ENCODE data around the gene CDC26. TPM values are rescaled to one million over a fixed set of nuclear protein-coding genes. Genes with fewer than 3 reads are reported as not detected.
"Not testable (repeated sequence)": the region's sequence is repeated elsewhere in the genome, so short reads cannot be mapped to it uniquely, and the experiment has no call there.

CDC26 gene
- total RNA-seq, 1 donor: 61.3 TPM

GRCh38 chr9:113257863-113258262, 17.5 kb downstream of the CDC26 start:
- no peak overlapping the region for H3K4me3 ChIP-seq (ENCODE audit: low read depth, low read length)
- no peak for DNase-seq (ENCODE audit: low read depth)
- TF ChIP-seq, protein P1, sequence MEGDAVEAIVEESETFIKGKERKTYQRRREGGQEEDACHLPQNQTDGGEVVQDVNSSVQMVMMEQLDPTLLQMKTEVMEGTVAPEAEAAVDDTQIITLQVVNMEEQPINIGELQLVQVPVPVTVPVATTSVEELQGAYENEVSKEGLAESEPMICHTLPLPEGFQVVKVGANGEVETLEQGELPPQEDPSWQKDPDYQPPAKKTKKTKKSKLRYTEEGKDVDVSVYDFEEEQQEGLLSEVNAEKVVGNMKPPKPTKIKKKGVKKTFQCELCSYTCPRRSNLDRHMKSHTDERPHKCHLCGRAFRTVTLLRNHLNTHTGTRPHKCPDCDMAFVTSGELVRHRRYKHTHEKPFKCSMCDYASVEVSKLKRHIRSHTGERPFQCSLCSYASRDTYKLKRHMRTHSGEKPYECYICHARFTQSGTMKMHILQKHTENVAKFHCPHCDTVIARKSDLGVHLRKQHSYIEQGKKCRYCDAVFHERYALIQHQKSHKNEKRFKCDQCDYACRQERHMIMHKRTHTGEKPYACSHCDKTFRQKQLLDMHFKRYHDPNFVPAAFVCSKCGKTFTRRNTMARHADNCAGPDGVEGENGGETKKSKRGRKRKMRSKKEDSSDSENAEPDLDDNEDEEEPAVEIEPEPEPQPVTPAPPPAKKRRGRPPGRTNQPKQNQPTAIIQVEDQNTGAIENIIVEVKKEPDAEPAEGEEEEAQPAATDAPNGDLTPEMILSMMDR (IDR thresholded peaks at IDR 0.05; ENCODE audit: insufficient read depth, low read depth, low read length): no peak

DNA sequence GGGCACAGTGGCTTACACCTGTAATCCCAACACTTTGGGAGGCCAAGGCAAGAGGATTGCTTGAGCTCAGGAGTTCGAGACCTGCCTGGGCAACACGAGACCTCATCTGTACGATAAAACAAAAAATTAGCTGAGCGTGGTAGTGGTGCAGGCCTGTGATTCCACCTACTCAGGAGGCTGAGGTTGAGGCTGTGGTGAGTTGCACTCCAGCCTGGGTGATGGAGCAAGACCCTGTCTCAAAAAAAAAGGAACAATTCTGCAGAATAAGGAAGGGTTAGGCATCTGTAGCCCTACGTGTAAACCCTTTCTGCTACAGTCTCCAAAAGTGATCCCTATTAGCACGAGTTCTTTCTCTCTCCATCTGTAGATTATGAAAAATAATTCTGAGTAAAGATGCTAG, 19.9 kb downstream of the CDC26 start:
- DNase-seq (ENCODE audit: low read depth): no peak
- no peak overlapping the region for H3K4me3 ChIP-seq (ENCODE audit: low read depth, low read length)
- TF ChIP-seq, protein P1 (IDR thresholded peaks at IDR 0.05; ENCODE audit: insufficient read depth, low read depth, low read length): no peak

- no peak overlapping the region for H3K4me3 ChIP-seq (ENCODE audit: low read depth, low read length)
- TF ChIP-seq, protein P1 (IDR thresholded peaks at IDR 0.05; ENCODE audit: insufficient read depth, low read depth, low read length): no peak
- no peak for DNase-seq (ENCODE audit: low read depth)
Measured at GRCh38 chr9:113254991-113255390, 20.4 kb downstream of the CDC26 start.

DNA sequence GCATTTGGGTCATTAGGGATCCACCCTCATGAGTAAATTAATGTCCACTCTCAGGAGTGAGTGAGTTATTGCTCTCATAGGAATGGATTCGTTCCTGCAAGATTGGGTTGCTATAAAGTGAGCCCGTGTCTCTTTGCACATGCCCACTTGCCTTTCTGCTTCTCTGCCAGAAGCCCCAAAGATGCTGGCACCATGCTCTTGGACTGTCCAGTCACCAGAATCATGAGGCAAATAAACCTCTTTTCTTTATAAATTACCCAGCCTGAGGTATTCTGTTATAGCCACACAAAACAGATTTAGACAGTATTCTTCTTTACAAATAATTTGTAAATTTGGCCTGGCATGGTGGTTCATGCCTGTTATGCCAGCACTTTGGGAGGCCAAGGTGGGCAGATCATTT, 24.6 kb downstream of the CDC26 start:
- no peak for DNase-seq (ENCODE audit: low read depth)
- TF ChIP-seq, protein P1 (IDR thresholded peaks at IDR 0.05; ENCODE audit: insufficient read depth, low read depth, low read length): no peak
- H3K4me3 ChIP-seq (ENCODE audit: low read depth, low read length): no peak overlapping the region

GRCh38 chr9:113249661-113250060, 25.7 kb downstream of the CDC26 start:
- H3K4me3 ChIP-seq (ENCODE audit: low read depth, low read length): not testable (repeated sequence)

DNA sequence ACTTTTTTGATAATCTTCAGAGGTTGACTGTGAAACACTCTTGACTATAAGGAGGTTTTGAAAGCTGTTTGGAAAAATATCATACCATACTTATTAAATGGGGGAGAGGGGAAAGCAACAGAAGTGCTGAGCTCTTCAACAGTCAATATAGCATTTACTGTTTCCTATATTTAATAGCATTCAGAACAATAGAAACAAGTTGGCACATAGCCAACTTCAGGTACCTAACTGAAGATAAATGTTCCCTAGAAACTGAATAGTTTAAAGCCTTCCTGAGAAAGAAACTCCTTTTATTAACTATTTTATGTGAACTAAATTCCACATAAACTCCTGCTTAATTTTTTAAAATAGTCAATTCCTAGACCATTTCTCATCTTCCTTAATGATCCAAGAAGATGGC, 27.7 kb downstream of the CDC26 start:
- TF ChIP-seq, protein P1 (IDR thresholded peaks at IDR 0.05; ENCODE audit: insufficient read depth, low read depth, low read length): no peak
- no peak overlapping the region for H3K4me3 ChIP-seq (ENCODE audit: low read depth, low read length)
- DNase-seq (ENCODE audit: low read depth): no peak

More at GRCh38 chr9:113249661-113250060, 25.7 kb downstream of the CDC26 start:
- not testable (repeated sequence) for DNase-seq (ENCODE audit: low read depth)

DNA sequence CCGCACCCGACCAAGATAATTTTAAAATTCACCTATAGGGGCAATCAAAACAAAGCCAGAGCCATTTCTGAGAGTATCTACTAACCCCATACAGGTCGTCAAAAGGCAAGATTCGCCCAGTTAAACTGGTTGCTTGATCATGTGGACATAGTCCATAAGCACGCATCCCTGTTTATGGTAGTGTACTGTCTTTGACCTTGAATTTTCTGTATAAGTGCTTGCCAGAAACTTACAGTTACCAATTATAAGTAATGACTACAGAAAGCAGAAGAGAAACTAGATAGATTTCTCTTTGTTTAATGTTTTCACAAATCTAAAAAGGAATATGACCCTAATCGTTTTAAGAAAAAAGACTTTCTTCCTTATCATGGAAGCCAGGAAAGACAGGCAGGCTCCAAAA, 28.4 kb downstream of the CDC26 start:
- TF ChIP-seq, protein P1 (IDR thresholded peaks at IDR 0.05; ENCODE audit: insufficient read depth, low read depth, low read length): no peak
- no peak overlapping the region for H3K4me3 ChIP-seq (ENCODE audit: low read depth, low read length)
- DNase-seq (ENCODE audit: low read depth): no peak
